Memory B cell (primary cell): ENCODE data around the gene MORC4.
A peak's percentile ranks its signal among the peaks of the same experiment; 100 is the strongest.

Experiments
- ATAC-seq: fragments of 150-1000 bp; cut with Tn5 transposase; 2 replicates; pipeline ENCODE4 v1.10.0; 2021; ENCODE audit warnings: low read depth, mild to moderate bottlenecking, moderate library complexity
- DNase-seq, 2 donors: peaks; one replicate each; pipeline ENCODE4 v3.0.0; 2022; ENCODE audit warnings: low spot score in 2 of 2
- H3K27ac Mint-ChIP-seq: one replicate; pipeline ENCODE4 v1.8.0; 2022; ENCODE audit warnings: mild to moderate bottlenecking, moderate library complexity, mixed read lengths
- H3K27me3 Mint-ChIP-seq: one replicate; pipeline ENCODE4 v1.8.0; 2022; ENCODE audit warnings: mixed read lengths
- H3K36me3 Mint-ChIP-seq: one replicate; pipeline ENCODE4 v1.8.0; 2022; ENCODE audit warnings: mild to moderate bottlenecking, mixed read lengths
- H3K4me1 Mint-ChIP-seq: one replicate; pipeline ENCODE4 v1.8.0; 2022; ENCODE audit warnings: mixed read lengths
- H3K4me3 Mint-ChIP-seq: one replicate; pipeline ENCODE4 v1.8.0; 2022; ENCODE audit warnings: mild to moderate bottlenecking, moderate library complexity, mixed read lengths
- H3K9me3 Mint-ChIP-seq: one replicate; pipeline ENCODE4 v1.8.0; 2022; ENCODE audit warnings: mixed read lengths

MORC4 gene

GRCh38 chrX:106912864-106913263, 87.1 kb downstream of the MORC4 start:
- DNase-seq (no peak), ATAC-seq (no peak)
- Mint-ChIP-seq H3K9me3 (no peaks in the 10 kb centered on the region), H3K27ac (no peak overlapping the region), H3K36me3 (no peaks in the 10 kb centered on the region), H3K4me1 (peaks cover 2% of the 10 kb centered on the region), H3K27me3 (peaks cover 14% of the 10 kb centered on the region), H3K4me3 (no peak overlapping the region)

- no peaks in the 10 kb centered on the region for H3K9me3 Mint-ChIP-seq
- H3K27ac Mint-ChIP-seq = no peak overlapping the region
- no peaks in the 10 kb centered on the region for H3K4me1 Mint-ChIP-seq
- ATAC-seq = no peak
- no peak for DNase-seq
- no peaks in the 10 kb centered on the region for H3K27me3 Mint-ChIP-seq
- no peaks in the 10 kb centered on the region for H3K36me3 Mint-ChIP-seq
- no peak overlapping the region for H3K4me3 Mint-ChIP-seq
Measured at GRCh38 chrX:106906361-106906760, 93.7 kb downstream of the MORC4 start.

GRCh38 chrX:106905064-106905708, 94.8 kb downstream of the MORC4 start:
- Mint-ChIP-seq H3K4me3 (no peak overlapping the region), H3K9me3 (no peaks in the 10 kb centered on the region), H3K27ac (no peak overlapping the region), H3K4me1 (no peaks in the 10 kb centered on the region), H3K27me3 (no peaks in the 10 kb centered on the region), H3K36me3 (no peaks in the 10 kb centered on the region)
- ATAC-seq = no peak
- no peak for DNase-seq

GRCh38 chrX:106903856-106904528, 96.0 kb downstream of the MORC4 start:
- no peaks in the 10 kb centered on the region for H3K4me1 Mint-ChIP-seq
- H3K27me3 Mint-ChIP-seq = no peaks in the 10 kb centered on the region
- H3K9me3 Mint-ChIP-seq = no peaks in the 10 kb centered on the region
- no peaks in the 10 kb centered on the region for H3K36me3 Mint-ChIP-seq
- no peak overlapping the region for H3K4me3 Mint-ChIP-seq
- DNase-seq = no peak
- ATAC-seq = no peak
- no peak overlapping the region for H3K27ac Mint-ChIP-seq

GRCh38 chrX:106903291-106903824, 96.7 kb downstream of the MORC4 start, which contains the start of gene RIPPLY1:
RIPPLY1 (minus strand) TSS chrX:106903341; CDS start chrX:106903287, 54 bp downstream.
- no peak within 1 kb of the TSS for H3K4me3 Mint-ChIP-seq
- H3K4me1 Mint-ChIP-seq = no peaks in the 10 kb centered on the region
- ATAC-seq = no peak
- no peaks in the 10 kb centered on the region for H3K36me3 Mint-ChIP-seq
- no peak within 1 kb of the TSS for H3K27ac Mint-ChIP-seq
- no peak for DNase-seq
- H3K9me3 Mint-ChIP-seq = no peaks in the 10 kb centered on the region
- no peaks in the 10 kb centered on the region for H3K27me3 Mint-ChIP-seq

- no peak overlapping the region for H3K27ac Mint-ChIP-seq
- H3K27me3 Mint-ChIP-seq = no peaks in the 10 kb centered on the region
- H3K4me3 Mint-ChIP-seq = no peak overlapping the region
- DNase-seq = no peak
- no peak for ATAC-seq
- H3K4me1 Mint-ChIP-seq = no peaks in the 10 kb centered on the region
- H3K9me3 Mint-ChIP-seq = no peaks in the 10 kb centered on the region
- no peaks in the 10 kb centered on the region for H3K36me3 Mint-ChIP-seq
Measured at GRCh38 chrX:106902684-106903083, 97.3 kb downstream of the MORC4 start.

- ATAC-seq (no peak), DNase-seq (no peak)
- Mint-ChIP-seq H3K27me3 (no peaks in the 10 kb centered on the region), H3K36me3 (no peaks in the 10 kb centered on the region), H3K4me3 (no peak overlapping the region), H3K27ac (no peak overlapping the region), H3K4me1 (no peaks in the 10 kb centered on the region), H3K9me3 (no peaks in the 10 kb centered on the region)
Measured at GRCh38 chrX:106901781-106902219, 98.2 kb downstream of the MORC4 start.

- Mint-ChIP-seq H3K27ac (no peak overlapping the region), H3K4me1 (no peaks in the 10 kb centered on the region), H3K4me3 (no peak overlapping the region), H3K27me3 (no peaks in the 10 kb centered on the region), H3K9me3 (no peaks in the 10 kb centered on the region), H3K36me3 (no peaks in the 10 kb centered on the region)
- no peak for DNase-seq
- ATAC-seq = no peak
Measured at GRCh38 chrX:106901341-106901740, 98.7 kb downstream of the MORC4 start.

GRCh38 chrX:106899841-106900240, 100.2 kb downstream of the MORC4 start:
- H3K36me3 Mint-ChIP-seq = no peaks in the 10 kb centered on the region
- H3K4me3 Mint-ChIP-seq = no peak overlapping the region

GRCh38 chrX:106899276-106899675, 100.7 kb downstream of the MORC4 start:
- H3K27ac Mint-ChIP-seq = no peak overlapping the region
- no peaks in the 10 kb centered on the region for H3K27me3 Mint-ChIP-seq
- H3K36me3 Mint-ChIP-seq = no peaks in the 10 kb centered on the region
- no peaks in the 10 kb centered on the region for H3K4me1 Mint-ChIP-seq
- H3K4me3 Mint-ChIP-seq = no peak overlapping the region
- no peak for DNase-seq
- no peak for ATAC-seq
- no peaks in the 10 kb centered on the region for H3K9me3 Mint-ChIP-seq

More at GRCh38 chrX:106899841-106900240, 100.2 kb downstream of the MORC4 start:
- no peak overlapping the region for H3K27ac Mint-ChIP-seq
- H3K9me3 Mint-ChIP-seq = no peaks in the 10 kb centered on the region
- no peaks in the 10 kb centered on the region for H3K4me1 Mint-ChIP-seq
- no peaks in the 10 kb centered on the region for H3K27me3 Mint-ChIP-seq
- ATAC-seq = no peak
- no peak for DNase-seq

- DNase-seq (peak in 1 of 2 donors; percentile 10), ATAC-seq (peak; percentile 68)
Measured at GRCh38 chrX:106898462-106898861, 101.5 kb downstream of the MORC4 start.

GRCh38 chrX:106897259-106897658, 102.8 kb downstream of the MORC4 start:
- Mint-ChIP-seq H3K9me3 (no peaks in the 10 kb centered on the region), H3K27me3 (no peaks in the 10 kb centered on the region), H3K36me3 (no peaks in the 10 kb centered on the region), H3K27ac (no peak overlapping the region), H3K4me1 (no peaks in the 10 kb centered on the region), H3K4me3 (no peak overlapping the region)
- DNase-seq (no peak), ATAC-seq (no peak)

More at GRCh38 chrX:106898462-106898861, 101.5 kb downstream of the MORC4 start:
- Mint-ChIP-seq H3K4me3 (no peak overlapping the region), H3K27me3 (no peaks in the 10 kb centered on the region), H3K9me3 (no peaks in the 10 kb centered on the region), H3K36me3 (no peaks in the 10 kb centered on the region), H3K27ac (no peak overlapping the region), H3K4me1 (no peaks in the 10 kb centered on the region)

- H3K27ac Mint-ChIP-seq = no peak overlapping the region
- no peak for DNase-seq
- peaks cover 3% of the 10 kb centered on the region for H3K27me3 Mint-ChIP-seq
- H3K4me1 Mint-ChIP-seq = no peaks in the 10 kb centered on the region
- H3K36me3 Mint-ChIP-seq = no peaks in the 10 kb centered on the region
- H3K9me3 Mint-ChIP-seq = no peaks in the 10 kb centered on the region
- H3K4me3 Mint-ChIP-seq = no peak overlapping the region
- ATAC-seq = no peak
Measured at GRCh38 chrX:106894978-106895452, 105.0 kb downstream of the MORC4 start.

- no peak overlapping the region for H3K27ac Mint-ChIP-seq
- no peaks in the 10 kb centered on the region for H3K4me1 Mint-ChIP-seq
- H3K36me3 Mint-ChIP-seq = no peaks in the 10 kb centered on the region
- peaks cover 3% of the 10 kb centered on the region for H3K27me3 Mint-ChIP-seq
- no peak overlapping the region for H3K4me3 Mint-ChIP-seq
- ATAC-seq (peak; percentile 38), DNase-seq (peak; percentile 31 to 33)
- no peaks in the 10 kb centered on the region for H3K9me3 Mint-ChIP-seq
Measured at GRCh38 chrX:106894392-106894909, 105.6 kb downstream of the MORC4 start.
